Neural cell (in vitro differentiated cells): Measurements from ENCODE around the gene NHSL2. TPM values are rescaled to one million over a fixed set of nuclear protein-coding genes. Genes with fewer than 3 reads are reported as not detected.

Source experiments
- H2AFZ ChIP-seq: fragments of 200-600, 300-800 bp; sonication (generic), shearing (Covaris generic); 2 replicates; pipeline ENCODE4 v1.6.0; 2014; ENCODE audit warnings: low read depth, mild to moderate bottlenecking, antibody characterized with exemption, low read length, moderate library complexity
- H3F3A ChIP-seq: fragments of 200-600 bp; shearing (Covaris generic); 2 replicates; pipeline ENCODE4 v1.6.1; 2016; ENCODE audit warnings: mild to moderate bottlenecking, moderate library complexity, mixed read lengths, antibody characterized with exemption, low read length; ENCODE audit not compliant: insufficient read depth, poor library complexity, severe bottlenecking
- H3K27ac ChIP-seq: fragments of 200-600, 300-800 bp; sonication (generic), shearing (Covaris generic); 2 replicates; pipeline ENCODE4 v1.5.1; 2014; ENCODE audit warnings: mild to moderate bottlenecking, low read length, moderate library complexity
- H3K27me3 ChIP-seq: fragments of 300-800, 200-600 bp; sonication (generic), shearing (Covaris generic); 2 replicates; pipeline ENCODE4 v1.6.0; 2014; ENCODE audit warnings: mild to moderate bottlenecking, low read depth, low read length, moderate library complexity; ENCODE audit not compliant: insufficient read depth
- H3K36me3 ChIP-seq: fragments of 300-800, 200-600 bp; sonication (generic), shearing (Covaris generic); 2 replicates; pipeline ENCODE4 v1.5.1; 2014; ENCODE audit warnings: mild to moderate bottlenecking, antibody characterized with exemption, low read length, moderate library complexity; ENCODE audit not compliant: insufficient read depth
- H3K4me2 ChIP-seq: fragments of 300-800, 200-600 bp; sonication (generic), shearing (Covaris generic); 2 replicates; pipeline ENCODE4 v1.6.0; 2014; ENCODE audit warnings: mild to moderate bottlenecking, low read length
- H3K4me3 ChIP-seq: fragments of 300-800, 200-600 bp; sonication (generic), shearing (Covaris generic); 2 replicates; pipeline ENCODE4 v1.5.1; 2014; ENCODE audit warnings: mild to moderate bottlenecking, low read length, moderate library complexity
- H3K79me2 ChIP-seq: fragments of 200-600 bp; shearing (Covaris generic); replicated peaks from 2 replicates; pipeline ENCODE4 v1.6.0; 2014; ENCODE audit warnings: mild to moderate bottlenecking, low read length, moderate library complexity; ENCODE audit not compliant: insufficient read depth
- H3K9ac ChIP-seq: fragments of 300-800, 200-600 bp; sonication (generic), shearing (Covaris generic); 2 replicates; pipeline ENCODE4 v1.6.1; 2016; ENCODE audit warnings: mild to moderate bottlenecking, low read length, mixed read lengths
- H3K9me2 ChIP-seq: fragments of 200-600 bp; shearing (Covaris generic); 2 replicates; pipeline ENCODE4 v1.6.1; 2016; ENCODE audit warnings: mild to moderate bottlenecking, low read length, mixed read lengths; ENCODE audit not compliant: insufficient read depth
- H3K9me3 ChIP-seq: fragments of 200-600, 300-800 bp; sonication (generic), shearing (Covaris generic); 2 replicates; pipeline ENCODE4 v1.6.1; 2016; ENCODE audit warnings: mild to moderate bottlenecking, mixed run types, low read length, moderate library complexity, mixed read lengths
- H4K20me1 ChIP-seq: fragments of 200-600 bp; shearing (Covaris generic); 2 replicates; pipeline ENCODE4 v1.6.1; 2016; ENCODE audit warnings: mild to moderate bottlenecking, mixed run types; ENCODE audit not compliant: insufficient read depth
- CTCF ChIP-seq: fragments of 450-650 bp; IDR thresholded peaks from 2 replicates; pipeline ENCODE4 v1.5.1; 2014; ENCODE audit warnings: antibody characterized with exemption, mild to moderate bottlenecking, moderate library complexity; ENCODE audit not compliant: poor library complexity, severe bottlenecking
- EP300 ChIP-seq: fragments of 450-650 bp; conservative IDR thresholded peaks from 2 replicates; pipeline ENCODE4 v1.6.1; 2014; ENCODE audit warnings: antibody characterized with exemption, mild to moderate bottlenecking, moderate library complexity; ENCODE audit not compliant: poor library complexity, severe bottlenecking
- EZH2 ChIP-seq: fragments of 200-600, 300-800 bp; shearing (Covaris generic), sonication (generic); IDR thresholded peaks from 2 replicates; pipeline ENCODE4 v1.6.1; 2014; ENCODE audit warnings: antibody characterized with exemption, low read length, borderline replicate concordance, mild to moderate bottlenecking; ENCODE audit not compliant: insufficient read depth, poor library complexity, severe bottlenecking
- MXI1 ChIP-seq: fragments of 450-650 bp; conservative IDR thresholded peaks from 2 replicates; pipeline ENCODE4 v1.6.1; 2014; ENCODE audit warnings: antibody characterized with exemption, mild to moderate bottlenecking; ENCODE audit not compliant: poor library complexity, severe bottlenecking
- POLR2AphosphoS5 ChIP-seq: IDR thresholded peaks from 2 replicates; pipeline ENCODE4 v1.6.1; 2012
- RAD21 ChIP-seq: fragments of 450-650 bp; conservative IDR thresholded peaks from 2 replicates; pipeline ENCODE4 v1.6.1; 2014; ENCODE audit warnings: antibody characterized with exemption, mild to moderate bottlenecking, moderate library complexity
- REST ChIP-seq: IDR thresholded peaks from 2 replicates; pipeline ENCODE4 v1.6.1; 2012; ENCODE audit warnings: borderline replicate concordance
- SMC3 ChIP-seq: fragments of 450-650 bp; conservative IDR thresholded peaks from 2 replicates; pipeline ENCODE4 v1.6.1; 2014; ENCODE audit warnings: antibody characterized with exemption, mild to moderate bottlenecking, moderate library complexity; ENCODE audit not compliant: poor library complexity
- TAF1 ChIP-seq: IDR thresholded peaks from 2 replicates; pipeline ENCODE4 v1.6.1; 2012; ENCODE audit warnings: low read depth
- polyA plus RNA-seq: library from polyadenylated mRNA; depleted of rRNA; stranded (reverse); fragments of >200 nt; gene quantifications from 2 replicates; pipeline ENCODE4 v1.2.3, GENCODE V29; 2014

Gene NHSL2
- polyA plus RNA-seq, 1 donor from 2014 or later: 0.87 TPM

- Histone ChIP-seq H3K4me2 (no peak overlapping the region), H3K27me3 (no peaks in the 10 kb centered on the region), H4K20me1 (no peaks in the 10 kb centered on the region), H3F3A (no peaks in the 10 kb centered on the region), H3K4me3 (no peak overlapping the region), H3K79me2 (no peaks in the 10 kb centered on the region), H3K9ac (no peak overlapping the region), H3K27ac (no peak overlapping the region), H3K36me3 (no peaks in the 10 kb centered on the region), H3K9me2 (no peaks in the 10 kb centered on the region), H2AFZ (no peak overlapping the region), H3K9me3 (no peaks in the 10 kb centered on the region)
- TF ChIP-seq TAF1: no peak
- no peak for TF ChIP-seq CTCF
- TF ChIP-seq REST: no peak
- TF ChIP-seq EZH2: no peak
- TF ChIP-seq EP300: no peak
- no peak for TF ChIP-seq MXI1
These were observed 138.1 kb downstream of the NHSL2 start for GRCh38 chrX:72048510-72049455.

- Histone ChIP-seq H3K36me3 (no peaks in the 10 kb centered on the region), H3K9me3 (no peaks in the 10 kb centered on the region), H3K9me2 (no peaks in the 10 kb centered on the region), H3K79me2 (no peaks in the 10 kb centered on the region), H4K20me1 (no peaks in the 10 kb centered on the region), H3K4me2 (no peak overlapping the region), H3F3A (no peaks in the 10 kb centered on the region), H2AFZ (no peak overlapping the region), H3K4me3 (no peak overlapping the region), H3K27ac (no peak overlapping the region), H3K9ac (no peak overlapping the region), H3K27me3 (no peaks in the 10 kb centered on the region)
- no peak for TF ChIP-seq POLR2AphosphoS5
- TF ChIP-seq EP300: no peak
- TF ChIP-seq REST: no peak
- TF ChIP-seq RAD21: no peak
- TF ChIP-seq SMC3: no peak
- TF ChIP-seq CTCF: no peak
- TF ChIP-seq MXI1: no peak
- TF ChIP-seq TAF1: no peak
- no peak for TF ChIP-seq EZH2
These were observed 139.4 kb downstream of the NHSL2 start for GRCh38 chrX:72050011-72050410.
